HepG2 (cell line): ENCODE results near the gene CFAP97. TPM values are rescaled to one million over a fixed set of nuclear protein-coding genes. Genes with fewer than 3 reads are reported as not detected.

Experiments
- ASH2L ChIP-seq: fragments of 300-600, 200-600 bp; sonication (generic); IDR thresholded peaks from 2 replicates; pipeline ENCODE4 v1.7.0; 2017; ENCODE audit warnings: low read depth, mild to moderate bottlenecking, moderate library complexity, mixed read lengths, low read length; ENCODE audit not compliant: insufficient read length
- ELF4 ChIP-seq: sonication (generic); formaldehyde crosslinking; IDR thresholded peaks from 2 replicates; pipeline ENCODE4 v1.5.0; 2020; ENCODE audit warnings: missing genetic modification reagents, mild to moderate bottlenecking, moderate library complexity, borderline replicate concordance
- FOSL2 ChIP-seq: sonication (generic); formaldehyde crosslinking; IDR thresholded peaks from 2 replicates; pipeline ENCODE4 v1.4.0; 2020; ENCODE audit warnings: missing genetic modification reagents
- GABPB1 ChIP-seq: IDR thresholded peaks from 2 replicates; pipeline ENCODE4 v1.6.1; 2016; ENCODE audit warnings: mild to moderate bottlenecking, missing genetic modification reagents, moderate library complexity, missing compliant biosample characterization
- HDAC2 ChIP-seq: sonication (generic); formaldehyde crosslinking; IDR thresholded peaks from 2 replicates; pipeline ENCODE4 v1.4.0; 2020; ENCODE audit warnings: missing genetic modification reagents
- HNF4G ChIP-seq, 2 experiments: sonication (generic) in 1 of 2; formaldehyde crosslinking in 1 of 2; IDR thresholded peaks; 2 replicates each; pipeline versions ENCODE4 v1.4.0 to v1.6.1; 2011 to 2020; ENCODE audit warnings: borderline replicate concordance in 2 of 2, low read depth in 2 of 2, mild to moderate bottlenecking in 2 of 2, low read length in 1 of 2, missing genetic modification reagents in 1 of 2, moderate library complexity in 1 of 2
- HNRNPLL ChIP-seq: fragments of 200-400 bp; formaldehyde crosslinking; IDR thresholded peaks from 2 replicates; pipeline ENCODE4 v1.6.1; 2017; ENCODE audit warnings: mild to moderate bottlenecking, low read depth, low read length; ENCODE audit not compliant: poor library complexity, severe bottlenecking
- JUN ChIP-seq: sonication (generic); formaldehyde crosslinking; IDR thresholded peaks from 2 replicates; pipeline ENCODE4 v1.4.0; 2020; ENCODE audit warnings: mild to moderate bottlenecking, missing genetic modification reagents
- JUND ChIP-seq: sonication (generic); formaldehyde crosslinking; IDR thresholded peaks from 2 replicates; pipeline ENCODE4 v1.8.0; 2022; ENCODE audit warnings: mild to moderate bottlenecking, missing genetic modification reagents
- MATR3 ChIP-seq: sonication (generic); formaldehyde crosslinking; IDR thresholded peaks from 2 replicates; pipeline ENCODE4 v1.4.0; 2020; ENCODE audit warnings: missing genetic modification reagents
- MYPOP ChIP-seq: sonication (generic); formaldehyde crosslinking; IDR thresholded peaks from 2 replicates; pipeline ENCODE4 v1.8.1; 2023; ENCODE audit warnings: mild to moderate bottlenecking, moderate library complexity, missing genetic modification reagents
- NAIF1 ChIP-seq: sonication (generic); formaldehyde crosslinking; IDR thresholded peaks from 2 replicates; pipeline ENCODE4 v1.5.0; 2020; ENCODE audit warnings: mild to moderate bottlenecking, missing genetic modification reagents, borderline replicate concordance
- PHF20 ChIP-seq: sonication (generic); formaldehyde crosslinking; IDR thresholded peaks from 2 replicates; pipeline ENCODE4 v1.5.0; 2020; ENCODE audit warnings: mild to moderate bottlenecking, missing genetic modification reagents
- RBFOX2 ChIP-seq: fragments of 200-400 bp; formaldehyde crosslinking; IDR thresholded peaks from 2 replicates; pipeline ENCODE4 v1.6.1; 2017; ENCODE audit warnings: low read depth, mild to moderate bottlenecking, low read length
- YY1 ChIP-seq: IDR thresholded peaks from 2 replicates; pipeline ENCODE4 v1.6.1; 2011; ENCODE audit warnings: low read length, low read depth, moderate library complexity, mild to moderate bottlenecking; ENCODE audit not compliant: insufficient read depth, insufficient replicate concordance
- ZNF10 ChIP-seq: sonication (generic); formaldehyde crosslinking; IDR thresholded peaks from 2 replicates; pipeline ENCODE4 v1.4.0; 2020; ENCODE audit warnings: mild to moderate bottlenecking, low read depth, missing genetic modification reagents, borderline replicate concordance
- ZNF800 ChIP-seq: sonication (generic); formaldehyde crosslinking; IDR thresholded peaks from 2 replicates; pipeline ENCODE4 v1.4.0; 2020; ENCODE audit warnings: missing genetic modification reagents
- ZNF891 ChIP-seq: sonication (generic); formaldehyde crosslinking; IDR thresholded peaks from 2 replicates; pipeline ENCODE4 v1.5.0; 2020; ENCODE audit warnings: mild to moderate bottlenecking, missing genetic modification reagents
- polyA plus RNA-seq, 8 experiments: library from polyadenylated mRNA; depleted of rRNA in 3 of 8; stranded (reverse) in 7 of 8; unstranded in 1 of 8; fragments of >200 nt; fragmentation: Illumina TruSeq in 4 of 8; extraction: Trizol in 4 of 8; gene quantifications; 2 replicates each; pipeline versions ENCODE4 v1.2.1 to v1.2.3, GENCODE V29; 2011 to 2016; ENCODE audit warnings: low read depth in 4 of 8, missing spikeins in 1 of 8, mixed read lengths in 1 of 8; ENCODE audit not compliant: insufficient read depth in 1 of 8
- total RNA-seq, 5 experiments: library from RNA; depleted of rRNA; stranded (reverse); fragments of >200 nt; fragmentation: Illumina TruSeq; extraction: Trizol; gene quantifications; 2 replicates each; pipeline ENCODE4 v1.2.3, GENCODE V29; 2016; ENCODE audit warnings: low read depth in 1 of 5
- TF ChIP-seq, protein P1 (sequence below): sonication (generic); formaldehyde crosslinking; IDR thresholded peaks from 2 replicates; pipeline ENCODE4 v1.4.0; 2020; ENCODE audit warnings: missing genetic modification reagents
- TF ChIP-seq, protein P2 (sequence below): sonication (generic); formaldehyde crosslinking; IDR thresholded peaks from 2 replicates; pipeline ENCODE4 v1.4.0; 2020; ENCODE audit warnings: missing genetic modification reagents, mild to moderate bottlenecking, borderline replicate concordance

The CFAP97 gene
- total and polyA plus RNA-seq, 2 of the 13 experiments (the other 11 are each of a cell fraction or from before 2014, with no cell fraction given) = 32.1 to 44.4 TPM

- TF ChIP-seq YY1 = no peak
- no peak for TF ChIP-seq RBFOX2
- TF ChIP-seq ZNF10 (CRISPR knock-in tag) = no peak
- TF ChIP-seq ZNF800 (CRISPR knock-in tag) = peak; percentile 73; the same call in 1 of the 2 replicates
- TF ChIP-seq, protein P1, sequence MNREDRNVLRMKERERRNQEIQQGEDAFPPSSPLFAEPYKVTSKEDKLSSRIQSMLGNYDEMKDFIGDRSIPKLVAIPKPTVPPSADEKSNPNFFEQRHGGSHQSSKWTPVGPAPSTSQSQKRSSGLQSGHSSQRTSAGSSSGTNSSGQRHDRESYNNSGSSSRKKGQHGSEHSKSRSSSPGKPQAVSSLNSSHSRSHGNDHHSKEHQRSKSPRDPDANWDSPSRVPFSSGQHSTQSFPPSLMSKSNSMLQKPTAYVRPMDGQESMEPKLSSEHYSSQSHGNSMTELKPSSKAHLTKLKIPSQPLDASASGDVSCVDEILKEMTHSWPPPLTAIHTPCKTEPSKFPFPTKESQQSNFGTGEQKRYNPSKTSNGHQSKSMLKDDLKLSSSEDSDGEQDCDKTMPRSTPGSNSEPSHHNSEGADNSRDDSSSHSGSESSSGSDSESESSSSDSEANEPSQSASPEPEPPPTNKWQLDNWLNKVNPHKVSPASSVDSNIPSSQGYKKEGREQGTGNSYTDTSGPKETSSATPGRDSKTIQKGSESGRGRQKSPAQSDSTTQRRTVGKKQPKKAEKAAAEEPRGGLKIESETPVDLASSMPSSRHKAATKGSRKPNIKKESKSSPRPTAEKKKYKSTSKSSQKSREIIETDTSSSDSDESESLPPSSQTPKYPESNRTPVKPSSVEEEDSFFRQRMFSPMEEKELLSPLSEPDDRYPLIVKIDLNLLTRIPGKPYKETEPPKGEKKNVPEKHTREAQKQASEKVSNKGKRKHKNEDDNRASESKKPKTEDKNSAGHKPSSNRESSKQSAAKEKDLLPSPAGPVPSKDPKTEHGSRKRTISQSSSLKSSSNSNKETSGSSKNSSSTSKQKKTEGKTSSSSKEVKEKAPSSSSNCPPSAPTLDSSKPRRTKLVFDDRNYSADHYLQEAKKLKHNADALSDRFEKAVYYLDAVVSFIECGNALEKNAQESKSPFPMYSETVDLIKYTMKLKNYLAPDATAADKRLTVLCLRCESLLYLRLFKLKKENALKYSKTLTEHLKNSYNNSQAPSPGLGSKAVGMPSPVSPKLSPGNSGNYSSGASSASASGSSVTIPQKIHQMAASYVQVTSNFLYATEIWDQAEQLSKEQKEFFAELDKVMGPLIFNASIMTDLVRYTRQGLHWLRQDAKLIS (CRISPR knock-in tag) = no peak
- no peak for TF ChIP-seq JUND (CRISPR knock-in tag)
- no peak for TF ChIP-seq HNF4G (IDR thresholded peaks at IDR 0.05; ENCODE audit: borderline replicate concordance, low read depth, low read length)
- TF ChIP-seq HNF4G (CRISPR knock-in tag; IDR thresholded peaks at IDR 0.05; ENCODE audit: borderline replicate concordance, low read depth) = no peak
- no peak for TF ChIP-seq PHF20 (CRISPR knock-in tag)
- TF ChIP-seq HDAC2 (CRISPR knock-in tag) = no peak
- no peak for TF ChIP-seq JUN (CRISPR knock-in tag)
- TF ChIP-seq MYPOP (CRISPR knock-in tag) = peak; percentile 47; the same call in 1 of the 2 replicates
- peak; percentile 35; the same call in 1 of the 2 replicates for TF ChIP-seq GABPB1
- TF ChIP-seq ELF4 (CRISPR knock-in tag) = no peak
- TF ChIP-seq MATR3 (CRISPR knock-in tag) = no peak
- TF ChIP-seq, protein P2, sequence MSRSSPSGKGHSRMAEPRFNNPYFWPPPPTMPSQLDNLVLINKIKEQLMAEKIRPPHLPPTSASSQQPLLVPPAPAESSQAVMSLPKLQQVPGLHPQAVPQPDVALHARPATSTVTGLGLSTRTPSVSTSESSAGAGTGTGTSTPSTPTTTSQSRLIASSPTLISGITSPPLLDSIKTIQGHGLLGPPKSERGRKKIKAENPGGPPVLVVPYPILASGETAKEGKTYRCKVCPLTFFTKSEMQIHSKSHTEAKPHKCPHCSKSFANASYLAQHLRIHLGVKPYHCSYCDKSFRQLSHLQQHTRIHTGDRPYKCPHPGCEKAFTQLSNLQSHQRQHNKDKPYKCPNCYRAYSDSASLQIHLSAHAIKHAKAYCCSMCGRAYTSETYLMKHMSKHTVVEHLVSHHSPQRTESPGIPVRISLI = no peak
- TF ChIP-seq ZNF891 (CRISPR knock-in tag) = no peak
- peak; percentile 72; the same call in 1 of the 2 replicates for TF ChIP-seq NAIF1
- TF ChIP-seq HNRNPLL = peak; percentile 90
- no peak for TF ChIP-seq ASH2L
- TF ChIP-seq FOSL2 (CRISPR knock-in tag) = no peak
These were observed 75.3 kb downstream of the CFAP97 start (continued) for GRCh38 chr4:185128272-185129119.
